Activated CD4-positive, alpha-beta T cell treated with anti-CD3 and anti-CD28 coated beads for 36 hours (primary cell): ENCODE data around the gene SPEN. TPM values are rescaled to one million over a fixed set of nuclear protein-coding genes. Genes with fewer than 3 reads are reported as not detected.
"Not testable (repeated sequence)": the region's sequence is repeated elsewhere in the genome, so short reads cannot be mapped to it uniquely, and the experiment has no call there.

ENCODE experiments used
- ATAC-seq: fragments of 200-7000 bp; cut with Tn5 transposase; one replicate; pipeline ENCODE4 v1.10.0; 2021; ENCODE audit warnings: mild to moderate bottlenecking, moderate library complexity
- CTCF ChIA-PET: fragments of 350-600 bp; sonication (Branson Sonifier 250); formaldehyde crosslinking; loops from one replicate; lab custom pipeline; 2021; ENCODE audit warnings: antibody characterized with exemption; lab: Charles Lee
- POLR2A ChIA-PET: fragments of 350-600 bp; sonication (Branson Sonifier 250); formaldehyde crosslinking; loops from one replicate; lab custom pipeline; 2021; ENCODE audit warnings: antibody characterized with exemption, inconsistent platforms; lab: Charles Lee
- DNase-seq: peaks from one replicate; pipeline ENCODE4 v3.0.0-alpha.2; 2020
- H3K27ac Mint-ChIP-seq: one replicate; pipeline ENCODE4 v1.8.0; 2021; ENCODE audit warnings: mixed read lengths
- H3K27me3 Mint-ChIP-seq: one replicate; pipeline ENCODE4 v1.8.0; 2021; ENCODE audit warnings: mixed read lengths
- H3K36me3 Mint-ChIP-seq: one replicate; pipeline ENCODE4 v1.8.0; 2021; ENCODE audit warnings: low read depth, mixed read lengths
- H3K4me1 Mint-ChIP-seq: one replicate; pipeline ENCODE4 v1.8.0; 2021; ENCODE audit warnings: mixed read lengths
- H3K4me3 Mint-ChIP-seq: one replicate; pipeline ENCODE4 v1.8.0; 2021; ENCODE audit warnings: mild to moderate bottlenecking, moderate library complexity, mixed read lengths
- H3K9me3 Mint-ChIP-seq: one replicate; pipeline ENCODE4 v1.8.0; 2021; ENCODE audit warnings: low read depth, mixed read lengths
- intact Hi-C, 2 experiments: fragments of 100-400 bp; cut with DNase I in 1 of 2; cut with micrococcal nuclease in 1 of 2; formaldehyde crosslinking; loops; one replicate each; pipeline versions ENCODE4 v1.14.2 to v1.15.1; 2022 to 2024; cut with DNase I, micrococcal nuclease
- total RNA-seq, 2 experiments: library from RNA; stranded (reverse); gene quantifications; one replicate each; pipeline ENCODE4 v1.2.3, GENCODE V29; 2021

SPEN gene
- total RNA-seq, 2 experiments from 2014 or later, result 43.2 to 52.7 TPM

- H3K9me3 Mint-ChIP-seq, result no peaks in the 10 kb centered on the region
- H3K36me3 Mint-ChIP-seq, result peaks cover 27% of the 10 kb centered on the region
- H3K4me1 Mint-ChIP-seq, result peaks cover 62% of the 10 kb centered on the region
- no peak for DNase-seq
- no peaks in the 10 kb centered on the region for H3K27me3 Mint-ChIP-seq
- no peak for ATAC-seq
- ChIA-PET CTCF (interaction anchor here (0.7 to 1.0 kb wide), 2 partner anchors 15 to 67 kb away, joined by 3 to 6 read pairs; no protein-coding TSS in a partner anchor), POLR2A (no interaction called here)
- H3K27ac Mint-ChIP-seq, result peak overlapping the region; percentile 47
- intact Hi-C loops, result no loop called here
- H3K4me3 Mint-ChIP-seq, result no peak overlapping the region
These were observed 35.2 kb downstream of the SPEN start for GRCh38 chr1:15882665-15883064.

- peaks cover 62% of the 10 kb centered on the region for H3K4me1 Mint-ChIP-seq
- ChIA-PET CTCF (interaction anchor here (0.7 to 1.0 kb wide), 3 partner anchors 9 to 67 kb away, joined by 3 to 6 read pairs (median 3); no protein-coding TSS in a partner anchor), POLR2A (no interaction called here)
- intact Hi-C loops, result no loop called here
- no peaks in the 10 kb centered on the region for H3K27me3 Mint-ChIP-seq
- peak overlapping the region; percentile 21 for H3K27ac Mint-ChIP-seq
- H3K9me3 Mint-ChIP-seq, result no peaks in the 10 kb centered on the region
- no peak overlapping the region for H3K4me3 Mint-ChIP-seq
- no peak for DNase-seq
- H3K36me3 Mint-ChIP-seq, result peaks cover 27% of the 10 kb centered on the region
- peak; percentile 31 for ATAC-seq
These were observed 35.8 kb downstream of the SPEN start for GRCh38 chr1:15883326-15883725.

- intact Hi-C loops, result no loop called here
- no peak for ATAC-seq
- Mint-ChIP-seq H3K9me3 (no peaks in the 10 kb centered on the region), H3K27me3 (no peaks in the 10 kb centered on the region), H3K27ac (no peak overlapping the region), H3K36me3 (peaks cover 29% of the 10 kb centered on the region), H3K4me3 (no peak overlapping the region), H3K4me1 (peaks cover 58% of the 10 kb centered on the region)
- no peak for DNase-seq
- CTCF ChIA-PET, result no interaction called here
- POLR2A ChIA-PET, result no interaction called here
These were observed 37.0 kb downstream of the SPEN start for GRCh38 chr1:15884477-15884876.

GRCh38 chr1:15885269-15885668 is 37.8 kb downstream of the SPEN start:
- CTCF ChIA-PET, result interaction anchor here (1.1 to 1.6 kb wide), 2 partner anchors 8 to 70 kb away, joined by 4 to 7 read pairs; no protein-coding TSS in a partner anchor
- peaks cover 33% of the 10 kb centered on the region for H3K36me3 Mint-ChIP-seq
- POLR2A ChIA-PET, result no interaction called here

GRCh38 chr1:15885701-15886610 is 38.4 kb downstream of the SPEN start:
- intact Hi-C loops, result no loop called here
- peaks cover 35% of the 10 kb centered on the region for H3K36me3 Mint-ChIP-seq
- ChIA-PET CTCF (interaction anchor here (0.6 to 1.6 kb wide), 4 partner anchors 9 to 219 kb away, joined by 3 to 7 read pairs (median 4); no protein-coding TSS in a partner anchor), POLR2A (no interaction called here)
- peak; percentile 63 for ATAC-seq
- no peaks in the 10 kb centered on the region for H3K27me3 Mint-ChIP-seq
- H3K4me1 Mint-ChIP-seq, result peaks cover 59% of the 10 kb centered on the region
- peak; percentile 55 for DNase-seq
- H3K27ac Mint-ChIP-seq, result peak overlapping the region; percentile 63
- H3K9me3 Mint-ChIP-seq, result no peaks in the 10 kb centered on the region
- peak overlapping the region; percentile 43 for H3K4me3 Mint-ChIP-seq

More at GRCh38 chr1:15885269-15885668, 37.8 kb downstream of the SPEN start:
- Mint-ChIP-seq H3K4me3 (no peak overlapping the region), H3K27ac (peak overlapping the region; percentile 3), H3K9me3 (no peaks in the 10 kb centered on the region), H3K4me1 (peaks cover 59% of the 10 kb centered on the region), H3K27me3 (no peaks in the 10 kb centered on the region)
- no peak for ATAC-seq
- DNase-seq, result no peak
- intact Hi-C loops, result no loop called here

- H3K36me3 Mint-ChIP-seq, result peaks cover 35% of the 10 kb centered on the region
- DNase-seq, result no peak
- ChIA-PET CTCF (interaction anchor here (0.5 to 1.6 kb wide), 6 partner anchors 10 to 218 kb away, joined by 3 to 7 read pairs (median 4); no protein-coding TSS in a partner anchor), POLR2A (no interaction called here)
- ATAC-seq, result no peak
- peaks cover 53% of the 10 kb centered on the region for H3K4me1 Mint-ChIP-seq
- H3K27me3 Mint-ChIP-seq, result no peaks in the 10 kb centered on the region
- H3K4me3 Mint-ChIP-seq, result no peak overlapping the region
- intact Hi-C loops, result no loop called here
- H3K27ac Mint-ChIP-seq, result no peak overlapping the region
- H3K9me3 Mint-ChIP-seq, result no peaks in the 10 kb centered on the region
These were observed 39.2 kb downstream of the SPEN start for GRCh38 chr1:15886611-15887167.

- H3K9me3 Mint-ChIP-seq, ATAC-seq, intact Hi-C loops, H3K27me3 Mint-ChIP-seq, POLR2A ChIA-PET, H3K4me3 Mint-ChIP-seq, DNase-seq: not testable (repeated sequence)
- CTCF ChIA-PET, result interaction anchor here (0.7 to 1.3 kb wide), 2 partner anchors 101 to 508 kb away, joined by 3 to 5 read pairs; no protein-coding TSS in a partner anchor
- Mint-ChIP-seq H3K27ac (peak overlapping the region; percentile 68), H3K4me1 (peaks cover 39% of the 10 kb centered on the region), H3K36me3 (peaks cover 27% of the 10 kb centered on the region)
These were observed 45.5 kb downstream of the SPEN start for GRCh38 chr1:15892857-15893599.

- ATAC-seq (no peak), DNase-seq (no peak)
- Mint-ChIP-seq H3K9me3 (no peaks in the 10 kb centered on the region), H3K36me3 (peaks cover 27% of the 10 kb centered on the region), H3K4me1 (peaks cover 43% of the 10 kb centered on the region), H3K4me3 (no peak overlapping the region), H3K27ac (no peak overlapping the region), H3K27me3 (no peaks in the 10 kb centered on the region)
- intact Hi-C loops, result no loop called here
- POLR2A ChIA-PET, result no interaction called here
- CTCF ChIA-PET, result no interaction called here
These were observed 47.7 kb downstream of the SPEN start for GRCh38 chr1:15895233-15895632.

- H3K36me3 Mint-ChIP-seq, result peaks cover 22% of the 10 kb centered on the region
- DNase-seq, ATAC-seq, POLR2A ChIA-PET, intact Hi-C loops, H3K27ac Mint-ChIP-seq, H3K27me3 Mint-ChIP-seq, H3K4me3 Mint-ChIP-seq, H3K9me3 Mint-ChIP-seq: not testable (repeated sequence)
- peaks cover 45% of the 10 kb centered on the region for H3K4me1 Mint-ChIP-seq
- CTCF ChIA-PET, result interaction anchor here (0.6 to 1.3 kb wide), 4 partner anchors 21 to 121 kb away, joined by 3 to 4 read pairs (median 4); partner anchors contain the start of gene HSPB7
These were observed 49.5 kb downstream of the SPEN start for GRCh38 chr1:15896841-15897610.

- Mint-ChIP-seq H3K4me1 (peaks cover 43% of the 10 kb centered on the region), H3K36me3 (peaks cover 18% of the 10 kb centered on the region), H3K27ac (no peak overlapping the region), H3K27me3 (no peaks in the 10 kb centered on the region), H3K9me3 (no peaks in the 10 kb centered on the region), H3K4me3 (no peak overlapping the region)
- CTCF ChIA-PET, result interaction anchor here (0.6 kb wide), 1 partner anchor 36 kb away, joined by 3 read pairs; no protein-coding TSS in a partner anchor
- ATAC-seq (no peak), DNase-seq (no peak)
- intact Hi-C loops, result no loop called here
- POLR2A ChIA-PET, result no interaction called here
These were observed 51.8 kb downstream of the SPEN start for GRCh38 chr1:15899266-15899665.
